HG02943 (cell line): ENCODE data around the gene MGMT.

Experiments used
- ATAC-seq: cut with Tn5 transposase; IDR thresholded peaks from one replicate; pipeline ENCODE4 v1.9.1; 2021; ENCODE audit warnings: mild to moderate bottlenecking, low read depth, moderate library complexity; ENCODE audit not compliant: unreplicated experiment

The MGMT gene

DNA sequence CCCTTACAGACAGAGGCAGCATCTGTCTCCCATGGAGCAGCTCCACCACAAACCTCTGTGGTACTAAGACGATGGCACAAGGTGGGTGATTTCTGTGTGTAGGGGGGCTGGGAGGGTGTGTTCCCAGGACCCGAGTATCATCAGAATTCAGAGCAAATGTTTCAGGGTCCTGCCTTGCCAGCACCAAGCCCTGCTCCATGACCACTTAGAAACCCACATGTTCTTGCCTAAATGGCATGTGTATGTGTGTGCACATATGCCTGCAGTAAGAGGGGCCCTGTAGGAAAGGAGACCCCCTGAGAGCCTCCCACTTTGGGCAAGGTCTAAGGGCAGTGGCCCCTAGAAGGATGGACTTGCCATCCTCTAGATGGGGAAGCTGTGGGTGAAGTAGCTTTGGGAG lies 17.1 kb upstream of the MGMT start:
- no peak for ATAC-seq

GRCh38 chr10:129450391-129450790 lies 16.6 kb upstream of the MGMT start:
- ATAC-seq: no peak

DNA sequence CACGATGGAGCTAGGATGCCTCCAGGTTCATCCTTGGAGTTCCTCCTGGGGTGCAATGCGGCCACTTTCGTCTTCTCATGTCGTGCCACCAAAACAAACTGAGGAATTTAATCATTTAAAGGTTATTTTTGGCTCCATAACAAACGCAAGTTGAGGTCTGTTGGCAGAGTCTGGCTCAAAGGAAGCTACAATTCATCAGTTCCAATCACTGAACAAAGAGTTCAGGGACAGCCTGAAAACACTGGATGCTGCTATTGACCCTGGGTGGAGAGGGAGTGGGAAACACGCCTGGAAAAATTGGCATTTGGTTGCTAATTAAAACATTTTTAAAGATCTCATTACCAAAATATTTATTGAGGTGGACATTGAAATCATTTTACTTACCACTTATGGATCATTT lies 11.4 kb upstream of the MGMT start:
- ATAC-seq: no peak

GRCh38 chr10:129459762-129460539 lies 7.1 kb upstream of the MGMT start:
- ATAC-seq: no peak

GRCh38 chr10:129462257-129462795 lies 4.7 kb upstream of the MGMT start:
- no peak for ATAC-seq

GRCh38 chr10:129464251-129464650 lies 2.8 kb upstream of the MGMT start:
- ATAC-seq: no peak

DNA sequence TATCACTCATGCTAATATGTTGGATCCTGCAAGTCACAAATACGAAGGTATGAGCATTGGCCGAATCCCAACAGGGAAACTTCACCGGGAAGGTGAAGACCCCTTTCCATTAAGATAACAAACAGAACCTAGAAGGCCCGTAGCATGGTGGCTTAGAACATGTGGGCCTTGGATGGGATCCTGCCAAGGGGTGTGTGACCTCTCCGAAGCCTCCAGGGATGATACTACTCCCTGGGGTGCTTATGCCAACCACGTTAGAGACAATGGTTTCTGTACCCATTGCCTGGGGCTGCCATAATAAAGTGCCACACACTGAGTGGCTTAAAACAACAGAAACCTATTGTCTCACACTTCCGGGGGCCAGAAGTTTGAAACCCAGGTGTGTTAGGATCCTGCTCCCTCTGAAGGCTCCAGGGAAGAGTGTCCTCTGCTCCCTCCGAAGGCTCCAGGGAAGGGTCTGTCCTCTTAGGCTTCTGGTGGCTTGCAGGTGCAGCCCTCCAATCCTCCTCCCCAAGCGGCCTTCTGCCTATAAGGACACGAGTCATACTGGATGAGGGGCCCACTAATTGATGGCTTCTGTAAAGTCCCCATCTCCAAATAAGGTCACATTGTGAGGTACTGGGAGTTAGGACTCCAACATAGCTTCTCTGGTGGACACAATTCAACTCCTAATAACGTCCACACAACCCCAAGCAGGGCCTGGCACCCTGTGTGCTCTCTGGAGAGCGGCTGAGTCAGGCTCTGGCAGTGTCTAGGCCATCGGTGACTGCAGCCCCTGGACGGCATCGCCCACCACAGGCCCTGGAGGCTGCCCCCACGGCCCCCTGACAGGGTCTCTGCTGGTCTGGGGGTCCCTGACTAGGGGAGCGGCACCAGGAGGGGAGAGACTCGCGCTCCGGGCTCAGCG lies 992 bp upstream of the MGMT start:
- ATAC-seq: peak; percentile 10

GRCh38 chr10:129467359-129468064 lies 471 bp downstream of the MGMT start:
- ATAC-seq: peak; percentile 10

DNA sequence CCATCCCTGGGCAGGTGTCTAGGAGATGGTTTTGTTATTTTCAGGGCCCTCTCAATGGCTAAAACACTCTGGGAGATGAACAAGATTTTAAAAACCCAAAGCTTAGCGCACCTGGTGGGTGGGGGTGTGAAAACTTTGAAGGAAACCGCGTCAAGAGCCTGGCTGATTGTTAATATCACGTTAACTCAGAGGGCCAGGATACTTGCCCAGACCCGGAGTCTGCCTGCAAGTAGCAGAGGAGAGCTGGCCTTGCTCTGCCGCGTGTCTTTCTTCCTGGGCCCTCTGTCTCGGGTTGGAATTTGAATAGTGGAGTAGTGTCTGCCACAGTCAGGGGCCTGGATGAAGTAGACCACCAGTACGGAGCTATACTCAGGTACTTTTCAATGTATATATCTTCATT lies 1.1 kb downstream of the MGMT start:
- ATAC-seq: no peak

DNA sequence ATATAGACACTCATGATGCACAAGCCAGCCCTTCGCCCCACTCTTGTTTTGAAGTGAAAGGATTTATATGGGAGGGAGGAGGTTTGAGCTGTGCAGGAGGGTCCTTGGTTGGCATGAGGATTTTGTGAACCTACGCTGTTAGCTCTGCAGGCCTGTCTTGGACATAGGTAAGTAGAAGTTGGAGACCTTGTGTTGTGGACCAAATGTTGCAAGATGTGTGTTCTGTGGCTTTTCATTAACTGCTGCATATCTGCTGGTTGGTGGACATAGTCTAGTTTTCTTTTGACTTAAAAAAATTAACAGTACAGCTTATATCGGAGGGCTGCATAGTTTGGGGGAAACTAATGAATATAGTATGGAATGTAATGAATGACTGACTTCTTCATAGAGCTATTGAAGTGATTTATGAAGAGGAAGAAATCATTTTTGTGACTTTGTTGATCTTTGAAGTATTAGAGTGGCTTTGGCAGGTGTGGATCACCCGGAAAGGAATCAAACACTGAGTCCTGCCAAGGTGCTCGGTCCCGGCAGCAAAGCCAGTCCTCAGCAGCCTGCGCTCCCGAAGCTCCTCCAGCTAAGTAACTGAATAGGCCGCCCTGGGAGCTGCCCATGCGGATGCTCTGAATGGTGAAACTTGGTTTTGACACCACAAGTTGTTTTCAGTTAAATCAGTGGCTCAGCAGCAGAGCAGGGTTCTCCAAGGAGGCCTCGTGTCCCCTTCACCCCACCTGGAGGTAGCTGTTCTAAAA lies 3.2 kb downstream of the MGMT start:
- no peak for ATAC-seq

DNA sequence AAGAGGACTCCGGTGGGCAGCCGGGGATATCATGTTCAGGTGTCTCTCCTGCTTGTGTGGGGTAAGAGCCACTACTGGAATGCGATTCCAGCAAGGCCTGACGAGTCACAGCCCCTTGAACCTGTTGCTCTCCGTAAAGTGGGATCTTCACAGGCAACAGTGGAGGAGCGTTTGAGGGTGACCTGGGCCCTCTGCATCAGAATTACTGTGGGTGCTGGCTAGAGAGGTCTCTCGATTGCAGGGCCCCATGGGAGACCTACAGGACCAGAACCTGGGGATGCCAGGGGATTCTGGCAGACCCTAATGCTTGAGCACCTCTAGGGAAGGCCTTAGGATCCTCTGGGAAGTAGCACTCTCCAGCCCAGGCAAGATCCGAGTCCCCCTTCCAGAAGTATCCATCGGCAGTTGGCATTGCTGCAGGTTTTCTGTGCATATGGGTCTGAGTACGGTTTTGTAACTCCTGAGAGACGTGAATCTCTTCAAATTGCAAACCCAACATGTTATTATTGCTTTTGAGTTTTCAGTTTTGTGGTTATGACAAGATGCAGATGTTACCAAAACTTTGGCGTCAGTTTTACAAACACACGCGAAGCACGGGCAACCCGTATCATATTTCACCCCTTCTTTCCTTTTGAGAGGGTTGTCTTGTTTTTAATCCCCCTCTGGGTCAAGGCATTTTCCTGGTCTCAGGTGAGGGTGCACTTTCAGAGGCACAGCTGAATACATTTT lies 4.6 kb downstream of the MGMT start:
- ATAC-seq: no peak

- ATAC-seq: no peak
These were observed 5.9 kb downstream of the MGMT start for GRCh38 chr10:129472696-129473555.

DNA sequence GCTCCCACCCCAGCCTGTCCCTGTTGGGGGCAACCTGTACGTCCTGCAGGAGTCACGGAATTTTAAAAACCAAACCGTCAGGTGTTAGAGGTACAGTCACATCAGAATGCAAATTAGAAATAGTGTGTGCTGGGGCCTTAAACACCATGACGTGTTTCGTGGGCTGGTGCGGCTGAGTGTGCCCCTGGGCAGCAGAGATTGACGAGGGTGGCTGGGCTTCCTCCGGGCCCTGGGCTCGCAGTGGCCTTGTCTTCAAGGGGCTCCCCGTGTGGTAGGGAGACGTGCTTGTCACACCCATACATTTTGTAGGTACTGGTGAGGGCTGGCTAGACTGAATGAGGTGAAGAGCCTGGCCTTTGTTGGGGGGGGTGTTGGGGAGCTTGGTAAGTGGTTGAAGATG lies 7.6 kb downstream of the MGMT start:
- no peak for ATAC-seq

DNA sequence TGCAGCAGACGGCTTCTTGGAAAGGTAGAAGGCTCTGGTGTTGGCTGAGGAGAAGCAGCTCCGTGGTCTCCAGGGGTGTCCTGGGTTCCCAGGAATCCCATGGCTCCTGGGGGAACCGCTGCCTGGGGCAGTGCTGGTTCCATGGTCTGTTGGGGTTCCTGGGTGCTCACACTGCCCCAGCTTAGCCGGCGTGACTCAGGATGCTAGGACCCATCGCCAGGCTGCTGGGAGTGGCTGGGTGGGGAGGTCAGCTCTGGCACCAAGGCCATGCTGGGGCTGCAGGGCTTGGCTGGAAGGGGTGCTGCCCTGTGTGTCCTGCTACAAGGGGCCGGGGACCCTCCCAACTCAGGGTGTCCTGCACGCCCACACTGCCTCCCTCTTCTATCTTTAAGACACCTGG lies 9.4 kb downstream of the MGMT start:
- ATAC-seq: no peak

- no peak for ATAC-seq
These were observed 10.0 kb downstream of the MGMT start for GRCh38 chr10:129477051-129477450.

DNA sequence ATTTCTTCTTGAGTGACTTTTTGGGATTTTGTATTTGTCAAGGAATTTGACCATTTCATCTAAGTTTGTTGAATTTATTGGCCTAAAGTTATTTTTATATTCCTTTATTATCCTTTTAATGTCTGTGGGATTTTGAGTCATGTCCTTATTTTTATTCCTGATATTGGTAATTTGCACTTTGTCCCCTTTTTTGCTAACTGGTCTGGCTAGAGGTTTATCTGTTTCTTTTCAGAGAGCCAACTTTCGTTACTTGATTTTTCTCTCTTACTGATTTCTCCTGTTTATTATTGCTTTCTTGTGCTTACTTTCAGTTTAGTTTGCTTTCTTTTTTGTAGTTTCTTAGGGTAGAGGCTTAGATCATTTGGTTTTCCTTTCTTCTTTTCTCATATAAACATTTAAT lies 14.6 kb downstream of the MGMT start:
- no peak for ATAC-seq

- no peak for ATAC-seq
These were observed 16.5 kb downstream of the MGMT start for GRCh38 chr10:129483430-129484010.

- ATAC-seq: no peak
These were observed 19.8 kb downstream of the MGMT start for GRCh38 chr10:129486805-129487204.
